H1 (cell line): ENCODE measurements around the gene NTS. TPM values are rescaled to one million over a fixed set of nuclear protein-coding genes. Genes with fewer than 3 reads are reported as not detected.

Experiments used
- CTCF ChIA-PET: fragments of 300-600 bp; sonication (Branson Sonifier 250); formaldehyde crosslinking; loops from one replicate; lab custom pipeline; 2021; ENCODE audit not compliant: partially characterized antibody; lab: Charles Lee
- POLR2A ChIA-PET: fragments of 300-600 bp; sonication (Branson Sonifier 250); formaldehyde crosslinking; loops from one replicate; lab custom pipeline; 2021; ENCODE audit warnings: inconsistent platforms; ENCODE audit not compliant: partially characterized antibody; lab: Charles Lee
- DNase-seq, 2 experiments: peaks; one replicate each; pipeline versions ENCODE4 v3.0.0 to v3.0.0-alpha.2; 2010 to 2022; ENCODE audit warnings: low spot score in 2 of 2, low read depth in 1 of 2, mixed read lengths in 1 of 2
- FAIRE-seq: peaks from 2 replicates; lab custom pipeline; 2011; peaks lifted over from hg19 to GRCh38; lab: Jason Lieb, UNC
- H2AFZ ChIP-seq: 2 replicates; pipeline ENCODE4 v1.8.1; 2012; ENCODE audit warnings: low read length, inconsistent platforms
- H2AK5ac ChIP-seq: 2 replicates; pipeline ENCODE4 v1.6.1; 2013; ENCODE audit warnings: low read depth, low read length
- H2BK120ac ChIP-seq: replicated peaks from 2 replicates; pipeline ENCODE3; 2013; ENCODE audit warnings: low read depth, low read length, inconsistent platforms
- H2BK12ac ChIP-seq: 2 replicates; pipeline ENCODE4 v1.6.1; 2013; ENCODE audit warnings: low read depth, low read length
- H2BK15ac ChIP-seq: 2 replicates; pipeline ENCODE4 v1.6.1; 2013; ENCODE audit warnings: low read length
- H2BK20ac ChIP-seq: 2 replicates; pipeline ENCODE4 v1.6.1; 2013; ENCODE audit warnings: low read length
- H2BK5ac ChIP-seq: 2 replicates; pipeline ENCODE4 v1.6.1; 2013; ENCODE audit warnings: low read depth, low read length
- H3K14ac ChIP-seq: 2 replicates; pipeline ENCODE4 v1.6.1; 2013; ENCODE audit warnings: inconsistent platforms; ENCODE audit not compliant: insufficient read length
- H3K18ac ChIP-seq: 2 replicates; pipeline ENCODE4 v1.6.1; 2013; ENCODE audit warnings: low read length; ENCODE audit errors: extremely low read depth
- H3K23ac ChIP-seq: 2 replicates; pipeline ENCODE4 v1.6.1; 2013; ENCODE audit warnings: inconsistent platforms; ENCODE audit not compliant: insufficient read length
- H3K23me2 ChIP-seq: 2 replicates; pipeline ENCODE4 v1.6.1; 2013; ENCODE audit warnings: low read depth, low read length
- H3K27ac ChIP-seq: 2 replicates; pipeline ENCODE4 v1.6.1; 2011; ENCODE audit warnings: low read depth, low read length, inconsistent platforms
- H3K27me3 ChIP-seq, 4 experiments: replicated peaks in 1 of 4; 1 replicate in 1 of 4; 2 replicates in 3 of 4; pipeline versions ENCODE4 v1.6.1 to v1.8.1; 2011 to 2013; ENCODE audit warnings: low read length in 3 of 4, mild to moderate bottlenecking in 3 of 4, inconsistent platforms in 2 of 4, mixed read lengths in 2 of 4, moderate library complexity in 1 of 4; ENCODE audit not compliant: control insufficient read depth in 3 of 4, insufficient read depth in 3 of 4; ENCODE audit errors: extremely low read depth in 1 of 4
- H3K36me3 ChIP-seq, 4 experiments: 2 replicates each; pipeline versions ENCODE4 v1.6.1 to v1.8.1; 2011 to 2013; ENCODE audit warnings: mild to moderate bottlenecking in 4 of 4, low read length in 3 of 4, moderate library complexity in 2 of 4, control low read depth in 1 of 4, inconsistent platforms in 1 of 4; ENCODE audit not compliant: insufficient read depth in 4 of 4, control insufficient read depth in 2 of 4
- H3K4ac ChIP-seq: replicated peaks from 2 replicates; pipeline ENCODE3; 2013; ENCODE audit warnings: low read length, low read depth, mixed read lengths, inconsistent platforms; ENCODE audit not compliant: insufficient read length
- H3K4me1 ChIP-seq, 4 experiments: replicated peaks in 1 of 4; 1 replicate in 1 of 4; 2 replicates in 3 of 4; pipeline versions ENCODE4 v1.6.1 to v1.8.1; 2011 to 2013; ENCODE audit warnings: low read length in 3 of 4, inconsistent platforms in 2 of 4, mixed read lengths in 1 of 4; ENCODE audit not compliant: insufficient read depth in 4 of 4, control insufficient read depth in 3 of 4
- H3K4me2 ChIP-seq, 2 experiments: 2 replicates each; pipeline versions ENCODE4 v1.6.1 to v1.8.1; 2011 to 2013; ENCODE audit warnings: low read depth in 2 of 2, low read length in 2 of 2, control low read depth in 1 of 2, inconsistent platforms in 1 of 2, mild to moderate bottlenecking in 1 of 2; ENCODE audit not compliant: insufficient read depth in 1 of 2
- H3K4me3 ChIP-seq, 4 experiments: fragments of 200-600, 300-600 bp in 1 of 4; sonication (generic), shearing (Covaris generic), sonication (Bioruptor Twin) in 1 of 4; 2 replicates each; pipeline versions ENCODE4 v1.5.1 to v1.8.1; 2011 to 2016; ENCODE audit warnings: low read length in 4 of 4, low read depth in 3 of 4, control low read depth in 2 of 4, inconsistent platforms in 2 of 4, mild to moderate bottlenecking in 2 of 4, mixed read lengths in 1 of 4, moderate library complexity in 1 of 4; ENCODE audit not compliant: insufficient read depth in 2 of 4; ENCODE audit errors: extremely low read depth in 1 of 4
- H3K56ac ChIP-seq: replicated peaks from 2 replicates; pipeline ENCODE3; 2013; ENCODE audit warnings: low read depth, mild to moderate bottlenecking, mixed read lengths, low read length, inconsistent platforms; ENCODE audit not compliant: insufficient read length
- H3K79me1 ChIP-seq: 2 replicates; pipeline ENCODE4 v1.6.1; 2013; ENCODE audit warnings: low read depth, low read length, control low read depth
- H3K79me2 ChIP-seq, 2 experiments: 2 replicates each; pipeline versions ENCODE4 v1.6.1 to v1.8.1; 2012 to 2013; ENCODE audit warnings: low read length in 2 of 2, mild to moderate bottlenecking in 2 of 2, inconsistent platforms in 1 of 2; ENCODE audit not compliant: insufficient read depth in 2 of 2, control insufficient read depth in 1 of 2
- H3K9ac ChIP-seq, 4 experiments: replicated peaks in 1 of 4; 1 replicate in 1 of 4; 2 replicates in 3 of 4; pipeline versions ENCODE4 v1.6.1 to v1.8.1; 2011 to 2013; ENCODE audit warnings: low read depth in 3 of 4, low read length in 3 of 4, control low read depth in 2 of 4, mild to moderate bottlenecking in 2 of 4, moderate library complexity in 2 of 4, inconsistent platforms in 1 of 4; ENCODE audit errors: extremely low read depth in 1 of 4
- H3K9me3 ChIP-seq, 2 experiments: 2 replicates each; pipeline versions ENCODE4 v1.6.1 to v1.8.1; 2012 to 2013; ENCODE audit warnings: mild to moderate bottlenecking in 2 of 2, moderate library complexity in 2 of 2, control low read depth in 1 of 2, inconsistent platforms in 1 of 2, low read depth in 1 of 2, low read length in 1 of 2, mixed read lengths in 1 of 2; ENCODE audit not compliant: insufficient read depth in 2 of 2
- H4K20me1 ChIP-seq, 2 experiments: replicated peaks in 1 of 2; 2 replicates each; pipeline versions ENCODE3 to v1.8.1; 2011 to 2013; ENCODE audit warnings: inconsistent platforms in 2 of 2, low read length in 2 of 2, mild to moderate bottlenecking in 1 of 2; ENCODE audit not compliant: insufficient read depth in 2 of 2, control insufficient read depth in 1 of 2
- H4K5ac ChIP-seq: 2 replicates; pipeline ENCODE4 v1.6.1; 2013; ENCODE audit warnings: low read length, low read depth, mixed read lengths, inconsistent platforms; ENCODE audit not compliant: insufficient read length
- H4K8ac ChIP-seq: 2 replicates; pipeline ENCODE4 v1.8.0; 2013; ENCODE audit warnings: mild to moderate bottlenecking, moderate library complexity, low read length, inconsistent platforms; ENCODE audit not compliant: insufficient read depth; ENCODE audit errors: extremely low read depth
- H4K91ac ChIP-seq: replicated peaks from 2 replicates; pipeline ENCODE3; 2013; ENCODE audit warnings: low read length, mixed read lengths, inconsistent platforms; ENCODE audit not compliant: insufficient read length
- ASH2L ChIP-seq: fragments of 200-600, 300-600 bp; sonication (generic); IDR thresholded peaks from one replicate; pipeline ENCODE4 v1.7.1; 2017; ENCODE audit warnings: low read length
- GABPA ChIP-seq: IDR thresholded peaks from 2 replicates; pipeline ENCODE4 v1.6.1; 2011; ENCODE audit warnings: mild to moderate bottlenecking, low read length, moderate library complexity, borderline replicate concordance; ENCODE audit not compliant: insufficient read depth
- RAD21 ChIP-seq, 2 experiments: IDR thresholded peaks in 1 of 2; conservative IDR thresholded peaks in 1 of 2; 2 replicates each; pipeline ENCODE4 v1.6.1; 2011; ENCODE audit warnings: low read depth in 2 of 2, low read length in 2 of 2, improper control_type of control experiment in 1 of 2, inconsistent platforms in 1 of 2, mild to moderate bottlenecking in 1 of 2, moderate library complexity in 1 of 2
- TBP ChIP-seq: IDR thresholded peaks from 2 replicates; pipeline ENCODE4 v1.6.1; 2011; ENCODE audit warnings: low read depth, low read length, improper control_type of control experiment
- TCF12 ChIP-seq: IDR thresholded peaks from 2 replicates; pipeline ENCODE4 v1.6.1; 2011; ENCODE audit warnings: low read depth, mild to moderate bottlenecking, low read length
- WGBS, 2 experiments: shearing (Covaris generic) in 1 of 2; methylation state at CpG; one replicate each; pipeline versions ENCODE4 v1.1.6 to v1.1.7; 2013 to 2015; ENCODE audit warnings: low lambda C conversion rate in 2 of 2, mixed read lengths in 2 of 2, inconsistent platforms in 1 of 2, low coverage in 1 of 2, missing lambda C conversion rate in 1 of 2; ENCODE audit not compliant: insufficient replicate concordance in 2 of 2, insufficient coverage in 1 of 2, insufficient read length in 1 of 2; ENCODE audit errors: extremely low coverage in 1 of 2, missing lambda C conversion rate in 1 of 2; 5-methylcytosine and 5-hydroxymethylcytosine counted together
- long read RNA-seq, 2 experiments: library from RNA in 1 of 2; library from capped mRNA in 1 of 2; stranded (forward); transcript quantifications; one replicate each; pipeline ENCODE4 v2.0.0, GENCODE V29; 2021; ENCODE audit warnings: inconsistent platforms in 1 of 2
- polyA minus RNA-seq, 3 experiments: library from RNA; depleted of rRNA, polyadenylated mRNA; stranded (reverse); fragments of >200 nt; gene quantifications; 1 replicate in 2 of 3; 2 replicates in 1 of 3; pipeline ENCODE4 v1.2.3, GENCODE V29; 2011
- polyA plus RNA-seq, 7 experiments: library from polyadenylated mRNA; depleted of rRNA in 3 of 7; stranded (reverse) in 5 of 7; unstranded in 2 of 7; fragments of >200 nt in 5 of 7; fragments of 200-250 nt in 2 of 7; gene quantifications; 1 replicate in 5 of 7; 2 replicates in 1 of 7; 4 replicates in 1 of 7; pipeline versions ENCODE4 v1.2.1 to v1.2.3, GENCODE V29; 2011 to 2013; ENCODE audit warnings: missing spikeins in 2 of 7, mixed read lengths in 2 of 7
- total RNA-seq: library from RNA; stranded (reverse); fragmentation: NEBNext Ultra II Directional; extraction: Animal tissue kit (Norgen Biotek cat#: 25700); gene quantifications from 2 replicates; pipeline ENCODE4 v1.2.1, GENCODE V29; 2021
- TF ChIP-seq, protein P1 (sequence below), 3 experiments: IDR thresholded peaks; 1 replicate in 2 of 3; 2 replicates in 1 of 3; pipeline versions ENCODE4 v1.5.1 to v1.6.1; 2011; ENCODE audit warnings: low read length in 3 of 3, mild to moderate bottlenecking in 3 of 3, inconsistent platforms in 2 of 3, low read depth in 1 of 3, moderate library complexity in 1 of 3; ENCODE audit not compliant: insufficient read depth in 1 of 3; ENCODE audit errors: control extremely low read depth in 1 of 3

NTS gene, protein sequence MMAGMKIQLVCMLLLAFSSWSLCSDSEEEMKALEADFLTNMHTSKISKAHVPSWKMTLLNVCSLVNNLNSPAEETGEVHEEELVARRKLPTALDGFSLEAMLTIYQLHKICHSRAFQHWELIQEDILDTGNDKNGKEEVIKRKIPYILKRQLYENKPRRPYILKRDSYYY
- total RNA-seq (32.6 and 36.6 TPM in 2 replicates), polyA plus RNA-seq (2011; rRNA removed) (7.8 and 17.0 TPM in 2 replicates), polyA minus RNA-seq (2011; rRNA and poly(A)+ RNA removed) (2.3 and 5.8 TPM in 2 replicates)
- polyA plus RNA-seq (2011; cell fraction: cytosol; rRNA removed): 20.3 TPM
- 3.6 TPM for polyA plus RNA-seq (2011; cell fraction: nucleus; rRNA removed)
- 19.1 to 34.2 TPM (median 21.8 TPM) in 4 replicates for polyA plus RNA-seq (2012, experiment 1 of 2)
- polyA plus RNA-seq (2012, experiment 2 of 2): 28.1 TPM
- polyA plus RNA-seq (2013, experiment 1 of 2): 277 TPM
- polyA plus RNA-seq (2013, experiment 2 of 2): 359 TPM
- polyA minus RNA-seq (2011; cell fraction: cytosol; rRNA and poly(A)+ RNA removed): 2.6 TPM
- polyA minus RNA-seq (2011; cell fraction: nucleus; rRNA and poly(A)+ RNA removed): 4.1 TPM
- long read RNA-seq, experiment 1, transcript NTS-201 (4 exons, 1,237 nt): major isoform, 67 of 77 reads
- long read RNA-seq, experiment 1, partial matches to known transcripts: 5 of 77 reads
- long read RNA-seq, experiment 1, other reads (novel, unspliced or antisense): 1 of 77 reads
- long read RNA-seq, experiment 2, transcript NTS-201 (4 exons, 1,237 nt): major isoform, 41 of 41 reads
- long read RNA-seq, experiment 2, partial matches to known transcripts: 0 of 41 reads
- long read RNA-seq, experiment 2, other reads (novel, unspliced or antisense): 0 of 41 reads

DNA sequence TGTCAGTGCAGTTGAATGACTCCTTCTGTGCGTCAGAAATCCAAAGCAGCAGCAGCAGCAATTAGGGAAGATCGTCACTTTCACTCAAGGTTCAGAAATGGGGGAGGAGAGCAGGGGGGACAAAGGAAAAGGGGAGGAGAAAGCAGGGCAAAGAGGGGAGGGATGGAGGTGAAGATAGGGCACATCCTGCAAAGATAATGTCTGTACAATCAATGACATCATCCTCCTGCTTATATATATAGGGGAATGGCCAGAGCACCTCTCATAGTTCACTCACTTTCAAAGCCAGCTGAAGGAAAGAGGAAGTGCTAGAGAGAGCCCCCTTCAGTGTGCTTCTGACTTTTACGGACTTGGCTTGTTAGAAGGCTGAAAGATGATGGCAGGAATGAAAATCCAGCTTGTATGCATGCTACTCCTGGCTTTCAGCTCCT, at the start of gene NTS:
Gene NTS (plus strand): TSS at position 265 of the 431 bp plus-strand sequence. CDS start 109 bp downstream, at position 374.
- Histone ChIP-seq H2BK15ac (no peak within 1 kb of the TSS), H2BK120ac (no peak within 1 kb of the TSS), H3K14ac (no peak within 1 kb of the TSS), H4K5ac (no peak within 1 kb of the TSS), H3K23ac (no peak within 1 kb of the TSS), H3K4me1 (peaks cover 0 to 6% (median 3%) of the 10 kb centered on the region in 4 experiments; a peak in 4 of 7 replicates), H3K27me3 (no peaks in the 10 kb centered on the region), H2AK5ac (no peak within 1 kb of the TSS), H3K18ac (no peak within 1 kb of the TSS), H3K9ac (no peak within 1 kb of the TSS), H2BK5ac (no peak within 1 kb of the TSS), H3K79me2 (no peaks in the 10 kb centered on the region; a peak in 1 of 4 replicates), H2BK20ac (no peak within 1 kb of the TSS), H4K20me1 (no peaks in the 10 kb centered on the region), H3K56ac (no peak within 1 kb of the TSS), H2AFZ (peak within 1 kb of the TSS; percentile 95), H3K4ac (no peak within 1 kb of the TSS), H4K8ac (no peak within 1 kb of the TSS), H2BK12ac (no peak within 1 kb of the TSS), H3K4me2 (peak within 1 kb of the TSS; percentile 60 to 64), H4K91ac (no peak within 1 kb of the TSS), H3K36me3 (no peaks in the 10 kb centered on the region), H3K79me1 (no peaks in the 10 kb centered on the region), H3K27ac (no peak within 1 kb of the TSS), H3K23me2 (no peaks in the 10 kb centered on the region; the same call in 1 of the 2 replicates), H3K4me3 (peak within 1 kb of the TSS in 2 of 4 experiments; percentile 4 to 41; a peak in 2 of 8 replicates), H3K9me3 (no peaks in the 10 kb centered on the region)
- peak; percentile 36 for FAIRE-seq
- CTCF ChIA-PET: interaction anchor here (0.7 to 1.5 kb wide), 3 partner anchors 46 to 407 kb away, joined by 3 read pairs; no protein-coding TSS in a partner anchor
- DNase-seq: no peak
- 35% methylated on average over 3 of the region's 3 CpGs; no CpG with 5 or more reads in 1 of the 2 experiments for WGBS, 2 experiments
- POLR2A ChIA-PET: interaction anchor here (0.7 kb wide), 1 partner anchor 12 kb away, joined by 3 read pairs; no protein-coding TSS in a partner anchor
- peak; percentile 13; a peak in 2 of 4 replicates for TF ChIP-seq RAD21 (IDR thresholded peaks at IDR 0.05 in 1 of 2, conservative IDR thresholded peaks at IDR 0.05 in 1 of 2; ENCODE audit: low read depth in 2 of 2, low read length in 2 of 2)
- TF ChIP-seq TCF12: no peak
- no peak for TF ChIP-seq GABPA
- TF ChIP-seq, protein P1, sequence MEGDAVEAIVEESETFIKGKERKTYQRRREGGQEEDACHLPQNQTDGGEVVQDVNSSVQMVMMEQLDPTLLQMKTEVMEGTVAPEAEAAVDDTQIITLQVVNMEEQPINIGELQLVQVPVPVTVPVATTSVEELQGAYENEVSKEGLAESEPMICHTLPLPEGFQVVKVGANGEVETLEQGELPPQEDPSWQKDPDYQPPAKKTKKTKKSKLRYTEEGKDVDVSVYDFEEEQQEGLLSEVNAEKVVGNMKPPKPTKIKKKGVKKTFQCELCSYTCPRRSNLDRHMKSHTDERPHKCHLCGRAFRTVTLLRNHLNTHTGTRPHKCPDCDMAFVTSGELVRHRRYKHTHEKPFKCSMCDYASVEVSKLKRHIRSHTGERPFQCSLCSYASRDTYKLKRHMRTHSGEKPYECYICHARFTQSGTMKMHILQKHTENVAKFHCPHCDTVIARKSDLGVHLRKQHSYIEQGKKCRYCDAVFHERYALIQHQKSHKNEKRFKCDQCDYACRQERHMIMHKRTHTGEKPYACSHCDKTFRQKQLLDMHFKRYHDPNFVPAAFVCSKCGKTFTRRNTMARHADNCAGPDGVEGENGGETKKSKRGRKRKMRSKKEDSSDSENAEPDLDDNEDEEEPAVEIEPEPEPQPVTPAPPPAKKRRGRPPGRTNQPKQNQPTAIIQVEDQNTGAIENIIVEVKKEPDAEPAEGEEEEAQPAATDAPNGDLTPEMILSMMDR (IDR thresholded peaks at IDR 0.05; ENCODE audit: control extremely low read depth in 1 of 3, insufficient read depth in 1 of 3, low read depth in 1 of 3, low read length in 3 of 3): peak in 1 of 3 experiments; percentile 16; a peak in 1 of 4 replicates
- 0 out of 2 replicates have a peak, but pooled peaks have one; percentile 15 for TF ChIP-seq TBP
- TF ChIP-seq ASH2L: peak; percentile 34
